ENCODE results near the gene AP4M1.
"Not testable (repeated sequence)": the region's sequence is repeated elsewhere in the genome, so short reads cannot be mapped to it uniquely, and the experiment has no call there.

The AP4M1 gene

GRCh38 chr7:100127866-100128636 lies 26.6 kb downstream of the AP4M1 start:
- H3K4me1 Mint-ChIP-seq, result peaks cover 17% of the 10 kb centered on the region
- peaks cover 6% of the 10 kb centered on the region for H3K36me3 Mint-ChIP-seq (ENCODE audit: low read depth)
- H3K27me3 Mint-ChIP-seq (ENCODE audit: low read depth), result no peaks in the 10 kb centered on the region
- peak overlapping the region; percentile 80 to 92 (median 88) for H3K27ac Mint-ChIP-seq
- TF ChIP-seq, protein P1, sequence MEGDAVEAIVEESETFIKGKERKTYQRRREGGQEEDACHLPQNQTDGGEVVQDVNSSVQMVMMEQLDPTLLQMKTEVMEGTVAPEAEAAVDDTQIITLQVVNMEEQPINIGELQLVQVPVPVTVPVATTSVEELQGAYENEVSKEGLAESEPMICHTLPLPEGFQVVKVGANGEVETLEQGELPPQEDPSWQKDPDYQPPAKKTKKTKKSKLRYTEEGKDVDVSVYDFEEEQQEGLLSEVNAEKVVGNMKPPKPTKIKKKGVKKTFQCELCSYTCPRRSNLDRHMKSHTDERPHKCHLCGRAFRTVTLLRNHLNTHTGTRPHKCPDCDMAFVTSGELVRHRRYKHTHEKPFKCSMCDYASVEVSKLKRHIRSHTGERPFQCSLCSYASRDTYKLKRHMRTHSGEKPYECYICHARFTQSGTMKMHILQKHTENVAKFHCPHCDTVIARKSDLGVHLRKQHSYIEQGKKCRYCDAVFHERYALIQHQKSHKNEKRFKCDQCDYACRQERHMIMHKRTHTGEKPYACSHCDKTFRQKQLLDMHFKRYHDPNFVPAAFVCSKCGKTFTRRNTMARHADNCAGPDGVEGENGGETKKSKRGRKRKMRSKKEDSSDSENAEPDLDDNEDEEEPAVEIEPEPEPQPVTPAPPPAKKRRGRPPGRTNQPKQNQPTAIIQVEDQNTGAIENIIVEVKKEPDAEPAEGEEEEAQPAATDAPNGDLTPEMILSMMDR (IDR thresholded peaks at IDR 0.05; ENCODE audit: unreplicated experiment in 3 of 3), result no peak
- peak overlapping the region; percentile 85 to 97 (median 87) for H3K4me3 Mint-ChIP-seq
- H3K9me3 Mint-ChIP-seq, result no peaks in the 10 kb centered on the region

GRCh38 chr7:100128637-100128963 lies 27.2 kb downstream of the AP4M1 start:
- peaks cover 17% of the 10 kb centered on the region for H3K4me1 Mint-ChIP-seq
- H3K4me3 Mint-ChIP-seq, result peak overlapping the region; percentile 85 to 97 (median 87)
- H3K9me3 Mint-ChIP-seq, result no peaks in the 10 kb centered on the region
- no peaks in the 10 kb centered on the region for H3K27me3 Mint-ChIP-seq (ENCODE audit: low read depth)
- TF ChIP-seq, protein P1 (IDR thresholded peaks at IDR 0.05; ENCODE audit: unreplicated experiment in 3 of 3), result no peak
- H3K27ac Mint-ChIP-seq, result peak overlapping the region; percentile 80 to 92 (median 88)
- H3K36me3 Mint-ChIP-seq (ENCODE audit: low read depth), result peaks cover 6% of the 10 kb centered on the region

DNA sequence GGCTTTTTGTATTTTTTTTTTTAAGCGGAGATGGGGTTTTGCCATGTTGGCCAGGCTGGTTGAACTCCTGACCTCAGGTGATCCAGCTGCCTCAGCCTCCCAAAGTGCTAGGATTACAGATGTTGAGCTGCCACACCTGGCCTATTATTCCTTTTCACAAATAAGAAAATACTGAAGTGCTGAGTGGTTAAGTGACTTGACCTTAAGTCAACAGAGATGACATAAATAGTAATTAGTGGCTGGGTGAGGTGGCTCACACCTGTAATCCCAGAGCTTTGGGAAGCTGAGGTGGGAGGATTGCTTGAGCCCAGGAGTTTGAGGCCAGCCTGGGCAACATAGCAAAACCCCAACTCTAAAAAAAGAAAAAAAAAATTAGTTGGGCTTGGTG lies 28.8 kb downstream of the AP4M1 start:
- H3K36me3 Mint-ChIP-seq (ENCODE audit: low read depth); H3K27me3 Mint-ChIP-seq (ENCODE audit: low read depth); H3K9me3 Mint-ChIP-seq; H3K4me3 Mint-ChIP-seq; H3K27ac Mint-ChIP-seq: not testable (repeated sequence)
- peaks cover 17% of the 10 kb centered on the region for H3K4me1 Mint-ChIP-seq

DNA sequence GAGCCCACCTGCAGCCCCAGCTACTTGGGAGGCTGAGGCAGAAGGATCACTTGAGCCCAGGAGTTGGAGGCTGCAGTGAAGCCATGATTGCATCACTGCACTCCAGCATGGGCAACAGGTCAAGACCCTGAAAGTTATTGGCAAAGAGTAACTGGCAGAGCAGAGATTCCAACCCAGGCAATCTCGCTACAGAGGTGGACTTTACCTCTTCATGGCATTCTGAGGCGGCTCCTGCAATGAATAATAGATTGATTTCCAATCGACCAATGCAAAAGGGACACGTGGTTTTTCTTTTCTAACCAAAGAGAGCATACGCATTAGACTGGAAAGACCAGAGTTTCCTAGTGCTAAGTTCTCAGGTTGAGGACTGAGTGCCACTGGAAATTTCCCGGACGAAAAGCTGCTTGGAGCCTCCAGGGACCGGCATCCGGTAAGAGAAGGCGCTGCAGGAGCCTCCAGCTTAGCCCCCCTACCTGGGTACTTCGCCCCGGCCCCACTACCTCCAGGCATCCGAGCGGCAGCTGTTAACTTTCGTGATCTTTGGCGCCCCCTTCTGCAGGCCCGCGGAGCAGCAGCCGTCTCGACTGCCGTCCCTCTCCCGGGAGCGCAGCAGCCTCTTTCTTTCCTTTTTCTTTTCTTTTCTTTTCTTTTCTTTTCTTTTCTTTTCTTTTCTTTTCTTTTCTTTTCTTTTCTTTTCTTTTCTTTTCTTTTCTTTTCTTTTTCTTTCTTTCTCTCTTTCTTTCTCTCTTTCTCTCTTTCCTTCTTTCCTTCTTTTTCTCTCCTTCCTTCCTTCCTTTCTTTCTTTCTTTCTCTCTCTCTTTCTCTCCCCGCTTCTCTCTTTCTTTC lies 29.4 kb downstream of the AP4M1 start:
- Mint-ChIP-seq H3K4me1 (peaks cover 17% of the 10 kb centered on the region), H3K9me3 (no peaks in the 10 kb centered on the region), H3K27ac (no peak overlapping the region), H3K27me3 (ENCODE audit: low read depth) (peaks cover 3% of the 10 kb centered on the region), H3K4me3 (peak overlapping the region; percentile 24 to 32 (median 29)), H3K36me3 (ENCODE audit: low read depth) (no peaks in the 10 kb centered on the region)
- TF ChIP-seq, protein P1 (IDR thresholded peaks at IDR 0.05; ENCODE audit: unreplicated experiment in 3 of 3), result peak; percentile 89 to 95 (median 95)

DNA sequence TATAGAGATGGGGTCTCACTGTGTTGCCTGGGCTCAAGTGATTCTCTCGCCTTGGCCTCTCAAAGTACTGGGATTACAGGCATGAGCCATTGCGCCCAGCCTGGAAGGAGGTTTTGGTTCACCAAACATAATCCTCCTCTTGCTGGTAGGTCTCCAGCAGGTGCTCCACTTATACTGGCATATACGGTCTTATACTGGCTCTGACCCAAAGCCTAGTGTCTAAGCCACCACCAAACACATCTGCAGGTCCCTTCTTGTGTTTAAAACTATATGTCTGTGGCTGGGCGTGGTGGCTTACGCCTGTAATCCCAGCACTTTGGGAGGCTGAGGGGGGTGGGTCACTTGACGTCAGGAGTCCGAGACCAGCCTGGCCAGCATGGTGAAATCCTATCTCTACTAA lies 30.7 kb downstream of the AP4M1 start:
- H3K4me1 Mint-ChIP-seq, result peaks cover 12% of the 10 kb centered on the region
- no peaks in the 10 kb centered on the region for H3K9me3 Mint-ChIP-seq
- H3K36me3 Mint-ChIP-seq (ENCODE audit: low read depth), result no peaks in the 10 kb centered on the region
- TF ChIP-seq, protein P1 (IDR thresholded peaks at IDR 0.05; ENCODE audit: unreplicated experiment in 3 of 3), result no peak
- H3K4me3 Mint-ChIP-seq, result no peak overlapping the region
- peaks cover 8% of the 10 kb centered on the region for H3K27me3 Mint-ChIP-seq (ENCODE audit: low read depth)
- no peak overlapping the region for H3K27ac Mint-ChIP-seq

GRCh38 chr7:100132697-100133151 lies 31.3 kb downstream of the AP4M1 start:
- peak overlapping the region in 1 of 3 experiments; percentile 5 for H3K27ac Mint-ChIP-seq
- peaks cover 12% of the 10 kb centered on the region for H3K4me1 Mint-ChIP-seq

More at GRCh38 chr7:100132697-100133151, 31.3 kb downstream of the AP4M1 start:
- TF ChIP-seq, protein P1 (IDR thresholded peaks at IDR 0.05; ENCODE audit: unreplicated experiment in 3 of 3), result peak; percentile 75 to 89 (median 85)
- H3K9me3 Mint-ChIP-seq, result no peaks in the 10 kb centered on the region
- H3K36me3 Mint-ChIP-seq (ENCODE audit: low read depth), result no peaks in the 10 kb centered on the region
- peak overlapping the region in 1 of 3 experiments; percentile 1 for H3K4me3 Mint-ChIP-seq
- peaks cover 8% of the 10 kb centered on the region for H3K27me3 Mint-ChIP-seq (ENCODE audit: low read depth)

All from nephron (organoid).